HG03135 (cell line): Measurements from ENCODE around the gene PRC1.

ENCODE experiments used
- ATAC-seq: cut with Tn5 transposase; IDR thresholded peaks from one replicate; pipeline ENCODE4 v1.9.1; 2021; ENCODE audit warnings: mild to moderate bottlenecking, moderate library complexity; ENCODE audit not compliant: unreplicated experiment

Gene PRC1

DNA sequence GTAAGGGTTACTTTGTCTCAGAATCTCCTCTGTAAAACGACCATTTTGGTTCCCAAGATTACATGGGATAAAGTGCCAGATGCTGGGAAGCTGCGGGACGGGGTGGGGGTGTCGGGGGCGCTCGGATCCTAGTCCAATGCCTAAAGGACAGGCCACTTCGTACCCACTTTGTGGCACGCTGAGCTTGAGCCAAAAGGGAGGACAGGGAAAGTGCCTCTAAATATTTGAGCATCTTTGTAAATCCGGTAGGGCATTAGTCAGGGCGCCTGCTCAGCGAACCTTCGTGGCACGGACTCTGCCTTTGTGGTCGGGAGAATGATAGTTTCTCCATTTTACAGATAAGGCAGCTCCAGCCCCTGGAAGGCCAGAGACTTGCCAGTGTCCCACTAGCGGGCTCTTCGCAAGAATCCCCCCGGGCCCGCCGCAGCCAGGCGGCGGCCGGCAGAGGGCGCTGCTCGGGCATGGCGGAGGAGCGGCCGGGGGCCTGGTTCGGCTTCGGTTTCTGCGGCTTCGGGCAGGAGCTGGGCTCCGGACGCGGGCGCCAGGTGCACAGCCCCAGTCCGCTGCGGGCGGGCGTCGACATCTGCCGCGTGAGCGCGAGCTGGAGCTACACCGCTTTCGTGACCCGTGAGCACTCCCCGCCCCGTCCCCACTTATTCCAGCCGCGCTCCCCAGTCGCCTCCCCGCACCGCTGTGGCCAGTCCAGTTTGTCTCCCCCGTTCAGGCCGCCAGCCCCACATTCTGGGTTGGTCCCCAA lies 37.9 kb downstream of the PRC1 start:
- no peak for ATAC-seq

DNA sequence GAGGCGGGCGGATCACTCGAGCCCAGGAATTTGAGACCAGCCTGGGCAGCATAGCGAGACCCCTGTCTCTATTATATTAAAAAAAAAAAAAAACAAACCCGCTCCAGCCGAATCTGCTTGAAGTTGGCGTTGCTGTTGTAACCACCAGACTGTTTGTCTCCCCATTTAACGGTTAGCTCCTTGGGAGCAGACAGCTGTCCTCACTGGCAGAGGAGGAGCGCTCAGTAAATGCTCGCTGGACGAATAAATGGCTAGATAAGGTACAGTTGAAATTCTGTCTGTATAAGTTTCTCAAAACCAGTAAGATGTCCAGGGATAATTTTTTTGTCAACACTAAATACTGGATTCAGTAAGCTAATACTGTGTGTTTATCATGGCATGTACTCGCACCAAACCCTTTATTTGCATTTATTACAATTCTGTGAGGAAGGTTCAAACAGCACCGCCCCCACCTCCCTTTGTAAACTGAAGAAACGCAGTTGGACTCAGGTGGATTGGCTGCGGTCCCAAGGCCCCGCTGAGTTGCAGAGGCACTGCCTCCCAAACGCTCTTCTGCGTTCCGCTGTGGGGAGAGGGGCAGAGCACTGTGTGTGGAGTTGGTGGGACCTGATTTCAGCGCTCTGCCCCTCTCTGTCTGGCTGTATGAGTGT lies 38.6 kb downstream of the PRC1 start:
- ATAC-seq = no peak

DNA sequence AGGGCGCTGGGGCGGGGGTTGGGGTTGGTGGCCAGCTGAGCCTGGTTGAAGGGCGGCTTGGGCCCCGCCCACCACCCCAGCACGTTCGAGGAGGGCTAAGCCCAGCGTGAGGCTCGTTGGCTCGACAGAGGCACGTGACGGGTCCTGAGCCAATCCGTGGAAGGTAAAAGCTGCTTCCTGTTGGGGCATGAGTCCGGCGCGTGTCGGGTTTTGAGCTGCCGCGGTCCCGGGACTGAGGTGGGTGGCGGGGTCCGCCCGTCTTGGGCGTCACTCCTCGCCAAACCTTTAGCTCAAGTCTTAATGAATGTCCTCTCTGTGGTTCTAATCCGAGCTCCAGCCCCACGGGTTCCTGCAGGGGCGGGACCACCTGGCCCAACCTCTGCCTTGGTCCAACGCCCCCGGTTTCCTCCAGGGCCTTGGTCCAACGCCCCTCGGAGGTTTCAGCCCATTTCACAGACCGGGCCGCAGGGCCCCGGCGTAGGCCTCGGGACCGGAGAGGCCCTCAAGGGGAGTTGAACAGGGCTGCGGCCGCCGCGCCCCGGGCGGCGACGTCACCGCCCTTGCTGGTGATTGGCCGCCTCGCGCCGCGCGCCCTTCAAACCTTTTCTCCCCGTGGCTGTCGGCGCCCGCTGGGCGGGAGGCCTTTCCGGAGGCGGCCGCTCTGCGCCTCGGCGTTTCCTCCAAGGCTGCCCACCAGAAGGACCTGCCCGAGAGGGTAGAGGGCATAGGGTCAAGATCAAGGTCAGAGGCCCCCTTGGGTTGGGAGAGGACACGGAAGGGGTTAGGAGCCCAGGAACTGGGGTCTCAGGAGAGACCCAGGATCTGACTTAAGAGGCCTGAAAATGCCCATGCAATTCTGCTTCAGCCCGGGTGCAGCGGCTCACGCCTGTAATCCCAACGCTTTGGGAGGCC lies 39.4 kb downstream of the PRC1 start, which contains the start of gene RCCD1:
Gene RCCD1 (plus strand): TSS at position 173 of the 912 bp plus-strand sequence. CDS start 1,851 bp downstream, outside the sequence.
- peak; percentile 91 for ATAC-seq

DNA sequence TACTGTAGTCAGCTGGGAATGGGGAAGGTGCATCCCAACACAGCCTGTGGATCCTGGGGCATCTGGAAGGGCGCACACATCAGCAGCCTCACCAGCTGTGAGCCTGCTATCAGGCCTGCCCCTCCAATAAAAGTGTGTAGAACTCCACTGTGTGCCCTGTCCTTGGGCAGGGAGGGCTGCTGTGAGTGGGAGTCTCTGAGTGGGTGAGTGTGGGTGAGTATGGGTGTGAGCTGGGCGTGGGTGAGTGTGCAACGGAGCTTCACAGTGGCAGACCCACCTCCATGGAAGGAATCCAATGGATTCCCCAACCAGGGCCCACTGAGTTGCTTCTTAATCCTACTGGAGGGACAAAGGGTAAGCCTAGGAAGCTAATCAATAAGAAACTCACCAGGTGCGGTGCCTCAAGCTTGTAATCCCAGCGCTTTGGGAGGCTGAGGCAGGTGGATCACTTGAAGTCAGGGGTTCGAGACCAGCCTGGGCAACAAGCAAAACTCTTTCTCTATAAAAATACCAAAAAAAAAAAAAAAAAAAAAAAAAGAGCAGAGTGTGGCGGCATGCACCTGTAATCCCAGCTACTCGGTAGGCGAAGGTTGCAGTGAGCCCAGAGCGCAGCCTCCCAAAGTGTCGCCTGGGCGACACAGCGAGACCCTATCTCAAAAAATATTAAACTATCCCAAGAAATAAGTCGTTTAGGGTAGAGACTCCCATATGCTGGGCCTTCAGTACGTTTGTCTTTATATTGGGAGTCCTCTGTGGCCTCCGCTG lies 40.2 kb downstream of the PRC1 start:
- no peak for ATAC-seq

DNA sequence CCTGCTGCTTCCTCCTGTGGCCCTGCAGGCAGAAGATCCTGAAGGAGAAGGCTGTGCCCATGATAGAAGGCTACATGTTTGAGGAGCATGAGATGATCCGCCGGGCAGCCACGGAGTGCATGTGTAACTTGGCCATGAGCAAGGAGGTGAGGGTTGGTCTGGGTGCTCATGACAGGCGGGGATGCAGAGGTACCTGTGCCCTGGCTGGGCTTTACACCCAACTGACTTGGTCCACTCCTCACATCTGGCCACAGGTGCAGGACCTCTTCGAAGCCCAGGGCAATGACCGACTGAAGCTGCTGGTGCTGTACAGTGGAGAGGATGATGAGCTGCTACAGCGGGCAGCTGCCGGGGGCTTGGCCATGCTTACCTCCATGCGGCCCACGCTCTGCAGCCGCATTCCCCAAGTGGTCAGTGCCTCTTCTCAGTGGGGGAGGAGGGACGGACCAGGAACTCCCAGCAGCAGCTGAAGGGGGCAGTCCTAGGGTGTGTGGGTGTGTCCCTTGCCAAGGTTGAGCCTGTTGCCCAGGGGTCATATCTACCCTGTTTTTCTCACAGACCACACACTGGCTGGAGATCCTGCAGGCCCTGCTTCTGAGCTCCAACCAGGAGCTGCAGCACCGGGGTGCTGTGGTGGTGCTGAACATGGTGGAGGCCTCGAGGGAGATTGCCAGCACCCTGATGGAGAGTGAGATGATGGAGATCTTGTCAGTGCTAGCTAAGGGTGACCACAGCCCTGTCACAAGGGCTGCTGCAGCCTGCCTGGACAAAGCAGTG lies 41.2 kb downstream of the PRC1 start:
- no peak for ATAC-seq

DNA sequence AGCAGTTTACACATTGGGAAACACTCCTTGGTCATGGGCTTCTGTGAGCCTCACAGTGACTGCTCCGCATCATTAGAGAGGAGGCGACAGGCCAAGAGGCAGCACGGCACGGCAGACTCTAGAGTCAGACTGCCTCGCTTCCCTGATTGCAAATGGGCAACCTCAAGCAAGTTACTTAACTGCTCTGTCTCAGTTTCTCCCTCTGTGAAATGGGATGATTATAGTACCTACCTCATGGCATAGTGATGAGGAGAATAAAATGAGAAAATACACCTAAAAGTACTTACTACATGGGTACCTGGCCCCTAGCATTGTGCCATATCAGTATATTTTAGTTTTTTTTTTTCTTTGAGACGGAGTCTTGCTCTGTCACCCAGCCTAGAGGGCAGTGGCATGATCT lies 43.7 kb downstream of the PRC1 start:
- ATAC-seq = no peak

DNA sequence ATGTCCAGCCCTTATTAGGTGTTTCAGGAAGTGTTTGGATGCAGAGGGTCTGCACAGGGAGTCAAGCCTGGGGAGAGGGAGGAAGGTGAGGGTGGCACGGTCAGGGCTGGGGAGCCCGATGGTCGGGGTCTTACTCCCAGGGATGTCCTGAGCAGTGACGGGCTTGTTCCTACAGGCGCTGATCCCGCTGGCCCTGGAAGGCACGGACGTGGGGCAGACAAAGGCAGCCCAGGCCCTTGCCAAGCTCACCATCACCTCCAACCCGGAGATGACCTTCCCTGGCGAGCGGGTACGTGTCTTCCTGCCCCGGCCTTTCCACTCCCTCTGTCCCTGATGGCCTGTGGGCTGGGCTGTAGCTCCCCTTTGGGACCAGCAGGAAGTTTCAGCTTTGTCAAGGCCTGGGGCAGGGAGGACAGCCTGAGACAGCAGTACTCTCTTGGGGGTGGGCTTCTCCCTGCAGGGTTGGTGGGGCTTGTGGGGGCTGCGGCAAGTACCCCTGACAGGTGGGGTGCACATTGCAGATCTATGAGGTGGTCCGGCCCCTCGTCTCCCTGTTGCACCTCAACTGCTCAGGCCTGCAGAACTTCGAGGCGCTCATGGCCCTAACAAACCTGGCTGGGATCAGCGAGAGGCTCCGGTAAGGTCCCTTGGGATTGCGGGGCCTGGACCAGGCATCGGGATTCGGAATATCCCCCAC lies 44.2 kb downstream of the PRC1 start:
- no peak for ATAC-seq

DNA sequence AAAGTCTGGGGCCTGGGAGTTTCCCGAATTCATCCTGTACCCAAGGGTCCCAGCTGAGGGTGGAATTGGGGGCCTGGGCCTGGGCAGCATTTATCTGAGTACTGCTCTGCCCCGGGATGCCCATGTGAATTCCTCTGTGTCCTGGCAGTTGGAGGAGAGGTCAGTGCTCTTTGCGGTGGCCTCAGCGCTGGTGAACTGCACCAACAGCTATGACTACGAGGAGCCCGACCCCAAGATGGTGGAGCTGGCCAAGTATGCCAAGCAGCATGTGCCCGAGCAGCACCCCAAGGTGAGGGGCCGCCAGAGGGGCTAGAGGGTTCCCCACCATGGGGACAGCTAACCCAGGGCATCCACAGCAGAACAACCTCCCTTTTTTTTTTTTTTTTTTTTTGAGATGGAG lies 45.8 kb downstream of the PRC1 start:
- no peak for ATAC-seq

DNA sequence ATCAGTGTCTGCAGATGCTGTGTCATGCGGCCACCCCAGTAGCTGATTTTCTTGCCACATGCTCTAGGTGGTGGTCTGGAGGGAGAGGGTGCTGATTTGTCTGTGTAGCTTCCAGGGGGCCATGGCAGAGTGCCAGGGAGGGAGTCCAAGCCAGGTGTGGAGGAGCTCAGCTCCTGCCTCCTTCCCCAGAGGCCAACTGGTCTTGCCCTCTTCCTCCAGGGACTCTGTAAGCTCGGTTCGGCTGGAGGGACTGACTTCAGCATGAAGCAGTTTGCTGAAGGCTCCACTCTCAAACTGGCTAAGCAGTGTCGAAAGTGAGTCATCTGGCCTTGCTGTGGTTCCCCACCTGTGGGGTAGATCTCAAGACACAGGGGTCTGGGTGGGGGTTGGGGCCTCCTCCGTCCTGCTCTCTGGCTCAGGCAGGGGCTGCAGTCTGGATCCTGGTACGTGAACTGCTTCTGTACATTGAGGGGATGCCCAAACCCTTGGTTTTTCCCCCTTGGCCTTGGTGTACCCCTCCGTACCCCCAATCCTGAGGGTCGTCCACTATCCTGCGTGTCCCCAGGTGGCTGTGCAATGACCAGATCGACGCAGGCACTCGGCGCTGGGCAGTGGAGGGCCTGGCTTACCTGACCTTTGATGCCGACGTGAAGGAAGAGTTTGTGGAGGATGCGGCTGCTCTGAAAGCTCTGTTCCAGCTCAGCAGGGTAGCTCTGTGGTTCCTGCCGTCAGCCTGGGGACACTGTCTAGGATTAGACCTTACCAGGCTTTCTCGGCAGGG lies 46.6 kb downstream of the PRC1 start:
- no peak for ATAC-seq

DNA sequence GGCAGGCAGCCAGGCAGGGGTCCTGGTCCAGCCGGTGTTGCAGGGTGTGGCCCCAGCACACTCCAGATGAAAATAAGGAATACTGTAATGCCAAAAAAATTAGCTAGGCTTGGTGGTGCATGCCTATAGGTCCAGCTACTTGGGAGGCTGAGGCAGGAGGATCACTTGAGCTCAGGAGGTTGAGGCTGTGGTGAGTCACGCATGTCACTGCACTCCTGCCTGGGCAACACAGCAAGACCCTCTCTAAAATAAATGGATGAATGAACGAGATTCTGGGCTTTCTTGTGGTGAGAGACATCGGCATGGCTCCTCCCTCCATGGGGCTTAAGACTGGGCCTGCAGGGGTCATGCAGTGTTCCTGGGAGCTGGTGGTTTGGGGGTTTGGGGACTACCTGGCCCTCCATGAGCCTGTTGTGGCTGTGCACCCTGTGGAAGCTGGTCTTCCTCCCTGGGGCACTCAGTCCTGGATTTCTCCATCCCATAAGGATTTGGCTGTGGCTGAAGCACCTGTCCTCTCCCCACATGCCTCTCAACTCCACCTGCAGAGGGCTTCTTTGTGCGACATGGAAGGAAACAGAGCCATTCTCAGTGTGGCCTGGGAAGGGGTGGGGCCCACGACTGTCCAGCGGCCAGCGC lies 47.3 kb downstream of the PRC1 start:
- ATAC-seq = no peak

DNA sequence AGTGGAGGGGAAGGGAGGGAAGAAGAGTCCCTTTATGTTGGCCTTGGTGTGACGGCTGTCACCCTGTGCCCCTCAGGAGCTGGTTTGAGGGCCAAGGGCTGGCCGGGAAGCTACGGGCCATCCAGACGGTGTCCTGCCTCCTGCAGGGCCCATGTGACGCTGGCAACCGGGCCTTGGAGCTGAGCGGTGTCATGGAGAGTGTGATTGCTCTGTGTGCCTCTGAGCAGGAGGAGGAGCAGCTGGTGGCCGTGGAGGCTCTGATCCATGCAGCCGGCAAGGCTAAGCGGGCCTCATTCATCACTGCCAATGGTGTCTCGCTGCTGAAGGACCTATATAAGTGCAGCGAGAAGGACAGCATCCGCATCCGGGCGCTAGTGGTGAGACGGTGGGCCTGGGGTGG lies 47.8 kb downstream of the PRC1 start:
- ATAC-seq = no peak

DNA sequence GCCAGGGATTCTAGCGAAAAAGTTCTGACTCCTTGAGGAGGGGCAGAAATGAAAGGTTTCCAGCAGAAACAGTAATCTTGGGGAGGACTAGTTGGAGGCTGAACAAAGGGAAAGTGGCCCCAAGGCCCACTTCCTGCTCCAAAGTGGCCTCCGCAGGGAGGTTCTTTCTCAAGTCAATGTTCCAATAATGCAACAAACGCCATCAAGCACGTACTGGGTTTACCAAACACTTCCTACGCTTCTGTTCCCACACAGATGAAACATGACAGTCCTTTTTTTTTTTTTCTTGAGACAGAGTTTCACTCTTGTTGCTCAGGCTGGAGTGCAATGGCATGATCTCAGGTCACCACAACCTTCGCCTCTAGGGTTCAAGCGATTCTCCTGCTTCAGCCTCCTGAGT lies 49.2 kb downstream of the PRC1 start:
- ATAC-seq = no peak

DNA sequence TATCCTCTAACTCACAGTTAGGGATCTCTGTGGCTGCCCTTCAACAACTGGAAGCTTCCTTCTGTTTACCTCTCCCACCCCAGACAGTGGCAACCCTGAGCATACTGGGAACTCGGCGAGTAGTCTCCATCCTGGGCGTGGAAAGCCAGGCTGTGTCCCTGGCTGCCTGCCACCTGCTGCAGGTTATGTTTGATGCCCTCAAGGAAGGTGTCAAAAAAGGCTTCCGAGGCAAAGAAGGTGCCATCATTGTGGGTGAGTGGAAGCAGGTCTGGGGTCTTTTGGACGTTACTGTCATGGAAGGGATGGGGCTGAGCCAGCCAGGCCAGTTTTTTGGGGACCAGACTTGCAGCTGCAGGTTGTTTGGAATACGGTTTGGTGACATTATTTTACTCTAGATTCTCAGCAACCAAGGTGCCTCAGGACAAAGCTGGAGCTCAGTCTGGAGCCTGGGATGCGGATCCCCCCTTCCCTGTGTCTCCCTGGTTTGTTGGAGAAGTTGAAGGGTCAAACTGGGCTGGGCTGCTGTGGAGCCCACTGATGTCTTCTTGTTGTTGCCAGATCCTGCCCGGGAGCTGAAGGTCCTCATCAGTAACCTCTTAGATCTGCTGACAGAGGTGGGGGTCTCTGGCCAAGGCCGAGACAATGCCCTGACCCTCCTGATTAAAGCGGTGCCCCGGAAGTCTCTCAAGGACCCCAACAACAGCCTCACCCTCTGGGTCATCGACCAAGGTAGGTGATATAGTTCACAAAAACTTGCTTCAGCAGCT lies 51.8 kb downstream of the PRC1 start:
- ATAC-seq = no peak

DNA sequence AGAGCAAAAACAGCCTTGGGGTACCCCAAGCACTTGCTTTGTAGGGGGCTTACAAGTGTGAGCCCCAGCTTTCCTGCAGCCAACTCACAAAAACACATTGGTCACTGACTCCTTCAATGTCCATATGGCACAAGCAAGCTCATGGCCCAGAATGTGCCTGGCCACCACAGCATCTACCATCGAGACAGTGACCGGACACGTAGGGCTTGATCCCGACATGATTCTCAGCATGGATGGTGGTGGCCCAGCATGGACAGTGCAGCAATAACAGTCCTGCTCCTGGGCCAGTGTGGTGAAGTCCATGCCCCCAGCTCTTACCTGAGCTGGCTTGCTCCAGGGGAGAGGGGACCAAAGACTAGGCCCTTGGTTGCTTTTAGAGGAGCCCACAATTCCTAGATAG lies 53.3 kb downstream of the PRC1 start:
- no peak for ATAC-seq

DNA sequence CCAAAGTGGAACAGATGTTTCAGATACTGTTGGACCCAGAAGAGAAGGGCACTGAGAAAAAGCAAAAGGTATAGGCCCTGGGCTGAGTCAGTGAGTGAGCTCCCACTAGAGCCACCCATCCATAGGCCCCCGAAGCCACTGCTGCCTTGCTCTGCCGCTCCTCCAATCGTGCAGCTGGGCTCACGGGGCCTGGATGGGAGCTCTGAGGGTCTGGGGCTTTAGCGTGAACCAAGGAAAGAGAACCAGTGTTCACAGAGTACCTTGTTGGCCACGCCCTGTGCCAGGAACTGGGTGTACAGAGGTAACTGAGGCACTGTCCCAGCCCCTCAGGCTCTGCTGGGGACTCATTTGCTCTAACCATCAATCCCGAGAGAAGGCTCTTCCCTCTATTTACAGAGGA lies 54.6 kb downstream of the PRC1 start:
- no peak for ATAC-seq

DNA sequence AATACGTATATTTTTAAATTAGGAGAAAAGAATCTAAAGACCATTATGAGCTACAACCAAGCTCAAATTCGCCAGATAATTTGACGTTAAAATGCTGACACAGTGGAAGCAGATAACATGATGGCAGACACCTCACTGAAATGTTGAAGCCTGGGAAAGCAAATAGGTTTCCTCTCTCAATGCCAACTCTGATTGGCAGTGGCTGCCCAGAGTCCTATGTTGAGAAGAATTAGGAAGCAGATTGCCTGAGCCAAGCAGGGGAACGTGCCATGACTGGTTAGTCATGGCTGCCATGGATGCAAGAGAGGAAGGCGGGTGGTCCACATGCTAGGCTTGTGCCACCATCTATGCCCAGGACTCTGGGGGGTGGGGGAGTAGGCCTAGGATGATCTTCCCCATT lies 56.1 kb downstream of the PRC1 start:
- ATAC-seq = no peak

DNA sequence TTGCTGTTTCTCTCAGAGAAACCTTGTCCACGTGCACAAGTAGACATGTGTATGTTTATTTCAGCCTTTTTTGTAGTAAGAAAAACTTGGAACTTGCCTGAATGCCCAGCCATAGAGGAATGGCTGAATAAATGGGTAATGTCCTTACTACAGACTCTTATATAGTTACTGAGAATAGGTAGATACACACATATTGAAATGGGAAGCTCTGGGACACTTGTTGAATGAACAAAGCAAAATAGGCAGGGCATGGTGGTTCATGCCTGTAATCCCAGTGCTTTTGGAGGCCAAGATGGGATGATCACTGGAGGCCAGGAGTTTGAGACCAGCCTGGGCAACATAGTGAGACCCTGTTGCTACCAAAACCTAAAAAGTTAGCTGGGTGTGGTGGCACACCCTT lies 57.5 kb downstream of the PRC1 start:
- no peak for ATAC-seq
